Activated CD4-positive, CD25-positive, alpha-beta regulatory T cell treated with anti-CD3 and anti-CD28 coated beads, Interleukin-2, amount 50 U/mL, for 72 hours (primary cell): ENCODE results near the gene JOSD2.

ENCODE experiments used
- DNase-seq: peaks from one replicate; pipeline ENCODE4 v3.0.0; 2021

The JOSD2 gene

GRCh38 chr19:50492303-50493052, 18.5 kb downstream of the JOSD2 start:
- no peak for DNase-seq

DNA sequence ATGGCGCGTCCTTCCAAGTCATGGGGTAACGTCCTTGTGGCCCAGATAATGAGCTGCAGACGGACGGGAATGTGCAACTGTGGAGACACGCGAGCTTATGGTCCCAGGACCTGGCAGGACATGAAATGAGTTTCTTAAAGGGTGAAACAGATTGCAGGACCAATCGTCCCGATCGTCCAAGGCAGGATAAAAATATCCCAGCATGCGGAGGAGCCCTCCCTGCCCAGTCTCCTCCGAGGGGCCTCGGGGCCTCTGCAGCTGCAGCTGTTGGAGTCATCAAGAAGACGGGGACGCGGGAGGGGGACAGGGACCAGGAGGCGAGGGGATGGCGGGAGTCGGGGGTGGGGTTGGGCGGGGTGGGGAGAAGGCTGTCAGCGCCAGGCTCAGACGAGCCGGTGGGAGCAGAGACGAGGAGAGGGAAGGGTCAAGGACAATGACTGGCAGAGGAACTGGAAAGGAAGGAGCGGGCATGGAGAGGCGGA, 20.0 kb downstream of the JOSD2 start:
- no peak for DNase-seq

DNA sequence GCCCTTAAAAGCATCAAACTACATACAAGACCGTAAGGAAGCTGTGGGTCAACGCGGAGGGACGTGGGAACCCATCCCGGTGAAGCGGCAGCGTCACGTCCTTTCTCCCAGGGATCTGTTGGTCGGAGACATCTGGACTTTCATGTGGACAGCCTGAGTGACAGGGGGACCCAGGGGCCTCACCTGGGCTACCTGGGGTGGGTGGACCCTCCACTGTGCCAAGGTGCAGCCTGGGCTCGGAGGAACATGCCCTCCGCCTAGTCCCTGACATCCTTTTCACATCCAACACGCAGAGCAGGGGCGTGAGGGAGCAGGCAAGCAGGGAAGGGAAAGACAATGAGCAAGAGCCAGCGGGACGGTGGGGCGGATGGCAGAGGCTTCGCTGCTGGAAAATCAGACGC, 20.6 kb downstream of the JOSD2 start:
- DNase-seq, result no peak

DNA sequence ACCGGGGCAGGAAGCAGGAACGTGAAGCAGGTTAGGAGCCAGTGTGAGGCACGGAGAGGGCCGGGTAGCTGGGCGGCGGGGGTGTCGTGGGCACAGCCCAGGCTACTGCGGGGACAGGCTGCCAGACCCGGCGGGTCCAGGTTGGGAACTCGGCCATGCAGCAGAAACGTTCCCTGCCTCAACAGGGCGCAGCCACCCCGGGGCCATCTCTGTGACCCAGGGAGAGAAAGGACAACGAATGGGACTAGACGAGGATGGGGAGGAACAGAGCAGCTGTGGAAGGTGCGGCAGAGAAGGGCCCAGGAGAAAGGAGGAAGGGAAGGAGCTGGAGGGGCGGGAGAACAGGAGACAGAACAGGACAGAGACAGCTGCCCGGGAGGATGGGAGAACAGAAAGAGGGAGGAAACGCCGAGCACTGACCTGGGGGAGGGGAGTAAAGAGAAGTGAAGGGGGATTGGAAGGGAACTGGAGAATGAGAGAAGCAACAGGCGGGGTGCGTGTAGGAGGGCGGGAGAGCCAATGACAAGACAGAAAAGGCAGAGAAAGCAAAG, 21.5 kb downstream of the JOSD2 start:
- DNase-seq, result no peak

GRCh38 chr19:50488389-50489194, 22.4 kb downstream of the JOSD2 start:
- no peak for DNase-seq

GRCh38 chr19:50486823-50487515, 24.0 kb downstream of the JOSD2 start:
- DNase-seq, result peak; percentile 74

- no peak for DNase-seq
Measured at GRCh38 chr19:50485284-50485955, 25.6 kb downstream of the JOSD2 start.

- DNase-seq, result no peak
Measured at GRCh38 chr19:50482916-50483315, 28.1 kb downstream of the JOSD2 start.

DNA sequence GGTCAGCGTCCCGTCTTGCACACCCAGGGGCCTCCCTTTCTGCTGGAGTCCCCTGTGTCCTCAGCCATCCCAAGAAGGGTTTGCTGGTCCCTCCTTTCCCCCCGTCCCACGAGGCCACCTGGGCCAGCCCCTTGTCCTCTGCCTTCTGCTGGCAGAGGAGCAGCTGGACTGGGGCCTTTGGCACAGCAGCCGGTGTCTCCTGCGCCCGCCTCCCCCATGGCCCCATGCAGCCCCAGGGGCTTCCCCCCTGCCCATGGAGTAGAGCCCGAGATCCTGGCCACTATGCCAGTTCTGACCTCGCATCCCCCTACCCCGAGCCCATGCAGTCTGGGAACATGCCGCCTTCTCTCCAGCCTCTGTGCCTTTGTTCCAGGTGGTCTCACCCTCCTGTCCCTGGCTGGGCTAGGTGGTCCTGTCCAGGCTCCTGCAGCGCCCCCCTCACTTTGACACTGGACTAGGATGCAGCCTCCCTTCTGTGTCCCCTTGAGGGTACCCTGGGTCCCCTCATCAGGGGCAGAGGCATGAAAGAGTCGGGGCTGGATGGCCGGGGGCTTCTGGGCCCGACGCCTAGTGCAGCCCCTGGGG, 28.6 kb downstream of the JOSD2 start:
- DNase-seq, result no peak

DNA sequence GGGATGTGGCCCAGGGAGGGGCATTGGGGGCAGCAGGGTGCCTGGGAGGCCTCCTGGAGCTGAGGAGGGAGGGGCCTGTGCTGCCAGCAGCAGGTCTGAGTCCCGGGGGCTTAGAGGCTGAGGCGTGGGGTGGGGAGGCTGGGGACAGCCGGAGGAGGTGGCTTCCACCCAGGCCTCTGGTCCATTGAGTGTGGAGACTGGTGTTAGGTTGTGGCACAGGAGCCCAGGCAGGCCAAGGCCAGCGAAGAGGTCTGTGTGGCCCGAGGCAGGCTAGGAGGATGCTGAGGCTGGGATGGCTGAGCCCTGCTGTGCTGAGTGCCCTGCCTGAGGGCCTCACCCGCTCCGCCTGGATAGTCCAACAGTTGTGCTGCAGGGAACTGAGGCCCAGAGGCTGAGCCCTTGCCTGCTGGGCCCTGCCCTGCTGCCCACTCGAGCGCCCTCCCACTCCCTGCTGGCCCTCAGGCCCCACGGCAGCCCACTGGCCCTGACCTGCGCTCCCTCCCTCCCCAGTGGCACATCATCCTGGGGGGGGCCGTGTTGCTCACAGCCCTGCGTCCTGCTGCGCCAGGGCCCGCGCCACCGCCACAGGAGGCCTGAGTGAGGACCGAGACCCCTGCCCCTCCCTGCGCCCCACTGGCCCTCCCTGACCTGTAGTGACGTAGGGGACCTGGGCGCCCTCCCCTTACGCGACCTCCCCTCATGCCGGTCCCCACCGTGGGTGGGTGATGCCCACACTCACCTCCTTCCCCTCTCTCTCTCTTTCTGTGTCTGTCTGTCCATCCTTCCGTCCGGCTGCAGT, 29.4 kb downstream of the JOSD2 start:
- no peak for DNase-seq

- DNase-seq, result no peak
Measured at GRCh38 chr19:50480281-50481111, 30.5 kb downstream of the JOSD2 start.

GRCh38 chr19:50479761-50480251, 31.2 kb downstream of the JOSD2 start:
- DNase-seq, result no peak

GRCh38 chr19:50478901-50479715, 31.9 kb downstream of the JOSD2 start:
- DNase-seq, result no peak

DNA sequence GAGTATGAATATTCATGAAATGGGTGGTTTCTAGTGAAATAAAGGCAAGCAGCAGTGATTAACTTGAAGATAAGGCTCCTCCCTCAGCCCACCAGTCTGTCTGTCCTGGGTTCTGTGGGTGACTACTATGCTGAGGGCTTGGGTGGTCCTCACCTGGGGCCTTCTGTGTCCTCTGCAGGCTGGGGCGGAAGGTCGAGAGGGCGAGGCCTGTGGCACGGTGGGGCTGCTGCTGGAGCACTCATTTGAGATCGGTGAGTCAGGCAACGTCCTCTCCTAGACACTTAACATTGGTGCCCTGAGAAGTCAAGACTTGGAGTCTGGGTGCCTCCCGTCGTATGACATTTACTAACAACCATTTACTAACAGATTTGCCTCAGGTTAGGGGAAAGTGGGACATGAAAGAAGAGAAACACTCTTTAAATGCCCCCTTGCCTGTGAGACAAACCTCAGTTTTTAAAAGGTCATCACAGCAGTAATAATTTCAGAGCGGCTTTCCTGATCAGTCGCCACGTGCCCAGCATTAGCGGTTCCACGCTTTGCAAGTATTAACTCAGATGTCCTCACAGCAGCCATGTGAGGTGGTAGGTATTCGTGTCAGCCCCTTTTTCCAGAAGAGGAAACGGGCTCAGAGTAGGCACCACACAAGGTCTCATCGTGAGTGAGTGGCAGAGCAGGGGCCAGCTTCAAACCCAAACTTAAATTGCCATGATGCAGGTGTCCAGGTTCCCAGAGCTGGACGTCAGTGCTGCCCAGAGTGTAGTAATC, 33.1 kb downstream of the JOSD2 start:
- no peak for DNase-seq

DNA sequence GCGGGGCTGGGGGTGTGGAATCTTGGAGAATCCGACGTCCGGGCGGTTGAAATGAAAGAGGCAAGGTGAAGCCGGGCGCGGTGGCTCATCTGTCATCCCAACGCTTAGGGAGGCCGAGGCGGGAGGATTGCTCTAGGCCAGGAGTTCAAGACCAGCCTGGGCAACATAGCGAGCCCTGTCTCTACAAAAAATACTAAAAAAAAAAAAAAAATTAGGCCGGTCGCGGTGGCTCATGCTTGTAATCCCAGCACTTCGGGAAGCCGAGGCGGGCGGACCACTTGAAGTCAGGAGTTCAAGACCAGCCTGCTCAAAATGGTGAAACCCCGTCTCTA, 34.1 kb downstream of the JOSD2 start:
- DNase-seq, result no peak

DNA sequence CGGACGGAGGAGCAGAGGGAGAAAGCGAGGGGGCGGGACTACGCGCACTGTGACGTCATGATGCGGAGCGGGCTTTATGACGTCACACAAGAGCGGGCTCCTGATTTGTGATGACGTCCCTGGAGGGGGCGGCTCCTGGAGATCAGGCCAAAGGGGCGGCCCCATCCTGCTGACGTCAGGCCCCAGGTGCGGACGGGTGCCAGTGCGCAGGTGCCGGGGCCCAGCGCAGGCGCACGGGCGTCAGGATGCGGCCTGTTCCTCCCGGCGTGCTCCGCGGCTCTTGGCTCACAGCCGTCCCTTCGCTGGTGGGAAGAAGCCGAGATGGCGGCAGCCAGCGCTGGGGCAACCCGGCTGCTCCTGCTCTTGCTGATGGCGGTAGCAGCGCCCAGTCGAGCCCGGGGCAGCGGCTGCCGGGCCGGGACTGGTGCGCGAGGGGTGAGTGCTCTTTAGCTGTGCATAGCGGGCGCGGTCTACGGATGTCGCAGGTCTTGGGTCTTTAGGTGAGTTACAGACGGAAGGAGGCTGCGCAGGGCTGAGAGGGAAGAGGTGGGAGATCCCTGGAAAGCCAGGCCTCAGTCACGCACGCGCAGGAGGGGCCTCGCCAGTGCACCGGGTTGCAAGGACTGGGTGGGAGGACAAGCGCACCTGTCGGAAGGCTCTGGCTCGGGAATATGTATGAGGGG, 34.6 kb downstream of the JOSD2 start, which contains the start of the genes EMC10 and GARIN5A:
Gene EMC10, plus strand, starts transcription at position 284 of the 683 bp plus-strand sequence. Its CDS starts 38 bp downstream, at position 322.
Gene GARIN5A, minus strand, starts transcription at position 625 of the 683 bp plus-strand sequence. Its CDS starts 460 bp downstream, at position 165.
- DNase-seq, result peak; percentile 93

GRCh38 chr19:50475736-50476223, 35.2 kb downstream of the JOSD2 start:
- no peak for DNase-seq
